NCI-H128 (cell line): Measurements from ENCODE around the gene VAMP7.
"Not testable (repeated sequence)": the region's sequence is repeated elsewhere in the genome, so short reads cannot be mapped to it uniquely, and the experiment has no call there.

Experiments used
- DNase-seq: peaks from one replicate; lab custom pipeline; 2025; ENCODE audit not compliant: unreplicated experiment; lab: John Stamatoyannopoulos, UW

VAMP7 gene

GRCh38 chrX:155900765-155901164, 19.6 kb downstream of the VAMP7 start:
- DNase-seq: no peak

GRCh38 chrX:155907661-155908060, 26.5 kb downstream of the VAMP7 start:
- DNase-seq: not testable (repeated sequence)

GRCh38 chrX:155923200-155923599, 42.1 kb downstream of the VAMP7 start:
- DNase-seq: no peak

- DNase-seq: not testable (repeated sequence)
These were observed 49.9 kb downstream of the VAMP7 start for GRCh38 chrX:155930852-155931618.

GRCh38 chrX:155938132-155938531, 57.0 kb downstream of the VAMP7 start:
- DNase-seq: no peak

- DNase-seq: no peak
These were observed 68.0 kb downstream of the VAMP7 start for GRCh38 chrX:155949098-155949497.

GRCh38 chrX:155951237-155951789, 70.2 kb downstream of the VAMP7 start:
- no peak for DNase-seq

GRCh38 chrX:155953055-155953454, 71.9 kb downstream of the VAMP7 start:
- no peak for DNase-seq

- DNase-seq: no peak
These were observed 73.6 kb downstream of the VAMP7 start for GRCh38 chrX:155954793-155955192.

GRCh38 chrX:155956099-155956498, 75.0 kb downstream of the VAMP7 start:
- no peak for DNase-seq

- no peak for DNase-seq
These were observed 75.5 kb downstream of the VAMP7 start for GRCh38 chrX:155956649-155957048.

- no peak for DNase-seq
These were observed 76.7 kb downstream of the VAMP7 start for GRCh38 chrX:155957843-155958242.

GRCh38 chrX:155959018-155959587, 78.0 kb downstream of the VAMP7 start:
- DNase-seq: no peak

- DNase-seq: no peak
These were observed 81.8 kb downstream of the VAMP7 start for GRCh38 chrX:155962906-155963305.

GRCh38 chrX:155966876-155967275, 85.7 kb downstream of the VAMP7 start:
- DNase-seq: peak; percentile 0

- no peak for DNase-seq
These were observed 86.6 kb downstream of the VAMP7 start for GRCh38 chrX:155967653-155968325.

GRCh38 chrX:155968326-155968661, 87.1 kb downstream of the VAMP7 start:
- no peak for DNase-seq

- no peak for DNase-seq
These were observed 87.6 kb downstream of the VAMP7 start for GRCh38 chrX:155968791-155969190.

- DNase-seq: not testable (repeated sequence)
These were observed 90.5 kb downstream of the VAMP7 start for GRCh38 chrX:155971658-155972057.

- DNase-seq: not testable (repeated sequence)
These were observed 91.1 kb downstream of the VAMP7 start for GRCh38 chrX:155972241-155972640.

- no peak for DNase-seq
These were observed 102.2 kb downstream of the VAMP7 start for GRCh38 chrX:155983326-155983725.

GRCh38 chrX:155985208-155985607, 104.1 kb downstream of the VAMP7 start:
- DNase-seq: no peak
